ENCODE measurements around the gene NKD1.

GRCh38 chr16:50539822-50540710, 8.1 kb upstream of the NKD1 start:
- TF ChIP-seq CTCF (IDR thresholded peaks at IDR 0.05): no peak
- no peak for TF ChIP-seq POLR2A (IDR thresholded peaks at IDR 0.05)

All from uterus (tissue), 2 donors.